Astrocyte of the hippocampus (primary cell): Measurements from ENCODE around the gene ST3GAL3.

Experiments used
- DNase-seq: peaks from one replicate; pipeline ENCODE4 v3.0.0; 2011; ENCODE audit warnings: low read depth, low spot score

Gene ST3GAL3

DNA sequence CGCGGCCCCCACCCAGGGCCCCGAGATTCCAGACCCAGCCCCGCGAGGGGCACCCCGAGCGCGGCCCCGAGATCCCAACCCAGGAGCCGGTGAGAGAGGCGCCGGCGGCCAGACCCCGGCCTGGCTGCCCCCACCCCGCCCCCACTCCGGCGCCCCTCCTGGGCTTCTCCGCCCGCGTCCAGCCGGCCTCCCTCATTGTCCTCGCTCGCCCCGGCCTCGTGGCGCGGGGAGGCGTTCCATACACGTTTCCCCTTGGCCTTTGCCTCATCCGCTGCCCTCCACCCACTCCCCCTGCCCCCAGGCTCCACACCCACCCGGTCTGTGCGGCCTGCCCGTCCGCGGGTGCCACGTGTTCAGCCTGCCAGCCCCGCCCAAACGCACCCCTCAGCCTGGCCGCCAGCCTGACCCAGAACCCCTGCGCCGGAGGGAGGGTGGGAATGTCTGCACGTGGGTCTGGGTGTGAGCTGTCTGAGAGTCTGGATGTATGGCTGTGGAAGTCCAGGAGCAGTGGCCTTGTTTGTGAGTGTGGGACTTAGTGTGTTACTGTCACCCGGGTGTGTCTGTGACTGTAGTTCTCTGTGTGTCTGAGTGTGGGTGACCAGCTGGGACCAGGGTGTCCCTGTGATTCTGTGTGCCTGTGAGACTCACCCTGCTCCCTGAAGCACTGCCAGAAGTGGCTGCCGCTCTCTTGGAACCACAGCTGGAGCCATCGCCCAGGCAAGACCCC lies 272.4 kb downstream of the ST3GAL3 start:
- DNase-seq: peak; percentile 75

GRCh38 chr1:43980255-43981134 lies 273.2 kb downstream of the ST3GAL3 start:
- DNase-seq: no peak
